Measurements from ENCODE around the gene EVI5L. TPM values are rescaled to one million over a fixed set of nuclear protein-coding genes. Genes with fewer than 3 reads are reported as not detected.

EVI5L gene
- total and polyA plus RNA-seq, 2 of the 13 experiments (the other 11 are each of a cell fraction or from before 2014, with no cell fraction given) = 1.7 to 2.4 TPM

- TF ChIP-seq RARA (CRISPR knock-in tag; IDR thresholded peaks at IDR 0.05) (peak; percentile 86), ZNF7 (CRISPR knock-in tag; IDR thresholded peaks at IDR 0.05) (0 out of 2 replicates have a peak, but pooled peaks have one; percentile 6), ZMYM2 (CRISPR knock-in tag; IDR thresholded peaks at IDR 0.05) (0 out of 2 replicates have a peak, but pooled peaks have one; percentile 38), ZNF619 (CRISPR knock-in tag; IDR thresholded peaks at IDR 0.05) (0 out of 2 replicates have a peak, but pooled peaks have one; percentile 2)
Measured at GRCh38 chr19:7902796-7903243, 72.8 kb downstream of the EVI5L start (continued).

- Histone ChIP-seq H3K4me3 (replicated peaks in 1 of 3; ENCODE audit: insufficient read depth in 1 of 3, low read depth in 2 of 3, low read length in 3 of 3) (peak within 1 kb of the TSS; percentile 90 to 100 (median 95)), H3K4me1 (ENCODE audit: insufficient read depth, low read length) (peaks cover 43% of the 10 kb centered on the region), H2AFZ (ENCODE audit: low read length) (no peak within 1 kb of the TSS), H3K9ac (ENCODE audit: insufficient read depth, low read depth, low read length) (peak within 1 kb of the TSS; percentile 87), H3K27me3 (ENCODE audit: control insufficient read depth in 1 of 2, insufficient read depth in 2 of 2, low read length in 2 of 2) (no peaks in the 10 kb centered on the region; a peak in 1 of 5 replicates), H4K20me1 (ENCODE audit: insufficient read depth, low read length) (peaks cover 11% of the 10 kb centered on the region; the same call in 1 of the 2 replicates), H3K9me3 (ENCODE audit: low read length) (no peaks in the 10 kb centered on the region), H3K4me2 (ENCODE audit: low read depth, low read length) (peak within 1 kb of the TSS; percentile 99), H3K27ac (ENCODE audit: extremely low read length, insufficient read depth, low read length) (peak within 1 kb of the TSS; percentile 91), H3K36me3 (replicated peaks in 1 of 2; ENCODE audit: control insufficient read depth in 1 of 2, insufficient read depth in 2 of 2, low read length in 2 of 2) (peaks cover 9 to 22% of the 10 kb centered on the region in 2 experiments; a peak in 3 of 5 replicates), H3K79me2 (ENCODE audit: insufficient read depth, low read length) (peaks cover 29% of the 10 kb centered on the region)
- WGBS (ENCODE audit: low lambda C conversion rate) = 9% methylated on average over 7 of the region's 89 CpGs
- in situ Hi-C loops (cut with HindIII; ENCODE audit: extremely low pct_ligation_motif_present, low pct_unique_long_range_greater_than_20kb) (no loop called here), intact Hi-C loops (cut with micrococcal nuclease; ENCODE audit: unreplicated experiment) (loop anchor here (1.0 to 2.0 kb wide), 2 partner anchors 32 to 51 kb away; no protein-coding TSS in a partner anchor)
- DNase-seq (ENCODE audit: low spot score) (peak; percentile 97), FAIRE-seq (peak; percentile 99), ATAC-seq (peak; percentile 66)
- CTCF ChIA-PET (ENCODE audit: low intra/inter-chr PET ratio, low total read pairs) = interaction anchor here (1.4 to 2.0 kb wide), 2 partner anchors 33 to 50 kb away, joined by 5 to 8 read pairs; no protein-coding TSS in a partner anchor
- POLR2A ChIA-PET = interaction anchor here (0.9 to 4.9 kb wide), 13 partner anchors 9 to 98 kb away, joined by 3 to 83 read pairs (median 5); partner anchors contain the start of genes LRRC8E, SNAPC2 and TIMM44
- no TSS peak for BruUV-seq (replicated peaks)
- TF ChIP-seq MAFK (conservative IDR thresholded peaks at IDR 0.05 in 1 of 2, IDR thresholded peaks at IDR 0.05 in 1 of 2; ENCODE audit: low read length in 2 of 2) (no peak), ZNF407 (CRISPR knock-in tag; IDR thresholded peaks at IDR 0.05; ENCODE audit: not compliant biosample characterization) (peak; percentile 83), FOSL2 (CRISPR knock-in tag; IDR thresholded peaks at IDR 0.05) (peak; percentile 57), JUNB (CRISPR knock-in tag; IDR thresholded peaks at IDR 0.05; ENCODE audit: borderline replicate concordance) (no peak), AGO1 (IDR thresholded peaks at IDR 0.05; ENCODE audit: low read depth, low read length, poor library complexity, severe bottlenecking) (peak; percentile 65), RARA (CRISPR knock-in tag; IDR thresholded peaks at IDR 0.05) (peak; percentile 6; the same call in 1 of the 2 replicates), ZFP1 (CRISPR knock-in tag; IDR thresholded peaks at IDR 0.05) (0 out of 2 replicates have a peak, but pooled peaks have one; percentile 18), ADNP (CRISPR knock-in tag; IDR thresholded peaks at IDR 0.05) (no peak), TSC22D2 (CRISPR knock-in tag; IDR thresholded peaks at IDR 0.05; ENCODE audit: borderline replicate concordance) (peak; percentile 90; the same call in 1 of the 2 replicates)
Measured at GRCh38 chr19:7903244-7904073, 73.4 kb downstream of the EVI5L start, which contains the start of gene MAP2K7. TSS of gene MAP2K7 (plus strand) at chr19:7903877. CDS start at chr19:7903945, 68 bp downstream.
